A204.1 (cell line): ENCODE measurements around the gene TMEM178B.
"Not testable (repeated sequence)": the region's sequence is repeated elsewhere in the genome, so short reads cannot be mapped to it uniquely, and the experiment has no call there.

Source experiments
- FAIRE-seq: peaks from 2 replicates; lab custom pipeline; 2012; peaks lifted over from hg19 to GRCh38; lab: Jason Lieb, UNC

TMEM178B gene

GRCh38 chr7:141356161-141356560 is 282.3 kb downstream of the TMEM178B start:
- no peak for FAIRE-seq

GRCh38 chr7:141358386-141358785 is 284.5 kb downstream of the TMEM178B start:
- no peak for FAIRE-seq

GRCh38 chr7:141359262-141359661 is 285.4 kb downstream of the TMEM178B start:
- no peak for FAIRE-seq

- no peak for FAIRE-seq
Observed at GRCh38 chr7:141359740-141360415, 286.0 kb downstream of the TMEM178B start.

GRCh38 chr7:141360416-141360760 is 286.5 kb downstream of the TMEM178B start:
- FAIRE-seq: no peak

- FAIRE-seq: no peak
Observed at GRCh38 chr7:141360803-141361202, 286.9 kb downstream of the TMEM178B start.

GRCh38 chr7:141361479-141361878 is 287.6 kb downstream of the TMEM178B start:
- no peak for FAIRE-seq

- FAIRE-seq: no peak
Observed at GRCh38 chr7:141361960-141362359, 288.1 kb downstream of the TMEM178B start.

GRCh38 chr7:141362580-141363435 is 288.9 kb downstream of the TMEM178B start:
- no peak for FAIRE-seq

GRCh38 chr7:141363748-141364147 is 289.9 kb downstream of the TMEM178B start:
- peak; percentile 54 for FAIRE-seq

- no peak for FAIRE-seq
Observed at GRCh38 chr7:141366091-141366621, 292.3 kb downstream of the TMEM178B start.

GRCh38 chr7:141369422-141369821 is 295.6 kb downstream of the TMEM178B start:
- FAIRE-seq: no peak

- no peak for FAIRE-seq
Observed at GRCh38 chr7:141370178-141370577, 296.3 kb downstream of the TMEM178B start.

GRCh38 chr7:141370650-141371049 is 296.8 kb downstream of the TMEM178B start:
- FAIRE-seq: no peak

- FAIRE-seq: no peak
Observed at GRCh38 chr7:141374425-141374824, 300.6 kb downstream of the TMEM178B start.

GRCh38 chr7:141375442-141375841 is 301.6 kb downstream of the TMEM178B start:
- no peak for FAIRE-seq

GRCh38 chr7:141377906-141378305 is 304.0 kb downstream of the TMEM178B start:
- FAIRE-seq: no peak

- no peak for FAIRE-seq
Observed at GRCh38 chr7:141378405-141378804, 304.5 kb downstream of the TMEM178B start.

- no peak for FAIRE-seq
Observed at GRCh38 chr7:141381794-141382427, 308.0 kb downstream of the TMEM178B start.

- not testable (repeated sequence) for FAIRE-seq
Observed at GRCh38 chr7:141383356-141383755, 309.5 kb downstream of the TMEM178B start.

GRCh38 chr7:141386881-141387280 is 313.0 kb downstream of the TMEM178B start:
- no peak for FAIRE-seq

GRCh38 chr7:141387521-141388217 is 313.8 kb downstream of the TMEM178B start:
- FAIRE-seq: no peak
